ENCODE measurements around the gene CDK18.

The CDK18 gene

DNA sequence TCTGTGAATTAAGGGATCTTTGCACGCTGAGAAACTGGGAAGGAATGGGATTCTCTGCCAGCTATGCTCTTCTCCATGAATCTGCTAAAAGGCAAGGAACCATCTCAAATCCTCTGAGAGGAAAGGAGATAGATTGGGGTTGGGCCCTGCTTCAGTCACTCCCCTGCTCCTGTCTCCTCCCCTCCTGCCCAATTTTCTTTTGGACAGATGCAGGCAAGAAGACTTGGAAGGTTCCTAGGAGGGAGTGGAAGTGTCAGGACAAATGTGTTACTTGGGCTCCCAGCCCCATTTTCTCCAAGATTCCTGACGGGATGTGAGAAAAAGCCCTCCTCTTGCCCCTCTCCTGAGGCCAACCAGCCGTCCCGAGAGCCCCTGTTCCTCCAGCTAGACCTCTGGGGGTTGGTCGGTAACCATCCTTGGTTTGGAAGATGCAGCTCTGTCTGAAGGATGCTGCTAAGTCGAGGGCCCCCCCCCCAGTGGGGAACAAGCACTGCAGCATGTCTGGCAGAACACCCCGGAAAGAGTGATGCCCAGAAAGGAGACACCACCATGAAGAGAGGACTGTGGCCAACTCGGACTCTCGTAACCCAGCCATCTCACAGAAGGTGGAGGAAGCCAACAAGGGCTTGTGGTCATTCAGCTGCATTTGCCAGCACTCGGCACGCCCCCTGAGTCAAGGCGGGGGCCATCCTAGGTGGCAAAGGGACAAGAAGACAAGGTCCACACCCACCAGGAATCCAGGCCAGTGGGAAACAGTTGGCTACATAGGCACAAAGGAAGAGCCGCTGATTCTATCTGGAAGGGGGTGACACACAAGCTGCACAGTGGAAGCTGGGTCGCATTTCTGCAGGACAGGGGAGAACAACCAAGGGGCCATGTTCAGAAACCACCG lies 43.7 kb downstream of the CDK18 start:
- no peaks in the 10 kb centered on the region for H3K9me3 ChIP-seq (ENCODE audit: low read depth, low read length)
- H3K27ac ChIP-seq = no peak overlapping the region
- DNase-seq (ENCODE audit: low read depth, low spot score) = no peak
- TF ChIP-seq POLR2AphosphoS5 (IDR thresholded peaks at IDR 0.05; ENCODE audit: borderline replicate concordance, low read depth, low read length) (no peak), FOXP2 (optimal IDR thresholded peaks at IDR 0.05; ENCODE audit: control extremely low read depth, extremely low read length, insufficient read depth) (no peak), EZH2 (IDR thresholded peaks at IDR 0.05) (no peak)
- H3K36me3 ChIP-seq (ENCODE audit: insufficient read depth, low read length) = no peaks in the 10 kb centered on the region
- H3K9ac ChIP-seq (ENCODE audit: insufficient read length) = no peak overlapping the region
- no peak overlapping the region for H3K4me3 ChIP-seq

DNA sequence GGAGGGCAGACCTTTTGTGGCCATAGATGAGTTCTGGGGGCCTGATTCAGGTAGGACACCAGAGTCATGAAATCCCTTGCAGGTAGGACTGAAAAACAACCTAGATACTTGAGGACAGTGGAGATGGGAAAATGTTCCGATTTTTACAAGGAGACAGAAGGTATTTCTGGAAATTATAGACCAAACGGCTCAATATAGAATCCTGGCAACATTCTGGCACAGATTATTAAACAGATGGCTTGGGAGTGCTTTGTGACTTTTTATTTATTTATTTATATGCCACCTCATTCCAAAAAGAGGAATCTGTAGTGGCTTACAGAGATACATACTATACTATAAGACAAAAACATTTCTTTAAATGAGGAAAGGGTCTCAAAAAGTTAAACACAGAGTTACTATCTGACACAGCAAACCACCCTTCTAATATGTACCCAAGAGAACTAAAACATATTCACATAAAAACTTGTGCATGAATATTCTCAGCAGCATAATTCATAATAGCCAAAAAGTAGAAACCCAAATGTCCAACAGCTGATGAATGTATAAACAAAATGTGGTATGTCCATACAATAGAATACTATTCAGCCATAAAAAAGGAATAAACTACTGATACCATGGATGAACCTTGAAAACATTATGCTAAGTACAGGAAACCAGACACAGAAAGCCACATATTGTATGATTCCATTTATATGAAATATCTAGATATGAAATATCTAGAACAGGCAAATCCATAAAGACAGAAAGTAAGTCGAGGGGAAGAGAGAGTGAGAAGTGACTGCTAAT lies 49.8 kb downstream of the CDK18 start:
- Histone ChIP-seq H3K4me3 (no peak overlapping the region), H3K27ac (no peak overlapping the region), H3K9me3 (ENCODE audit: low read depth, low read length) (peaks cover 6% of the 10 kb centered on the region; the same call in 1 of the 2 replicates), H3K9ac (ENCODE audit: insufficient read length) (no peak overlapping the region), H3K36me3 (ENCODE audit: insufficient read depth, low read length) (no peaks in the 10 kb centered on the region)
- TF ChIP-seq FOXP2 (optimal IDR thresholded peaks at IDR 0.05; ENCODE audit: control extremely low read depth, extremely low read length, insufficient read depth) = no peak
- no peak for TF ChIP-seq POLR2AphosphoS5 (IDR thresholded peaks at IDR 0.05; ENCODE audit: borderline replicate concordance, low read depth, low read length)
- TF ChIP-seq EZH2 (IDR thresholded peaks at IDR 0.05) = no peak
- no peak for DNase-seq (ENCODE audit: low read depth, low spot score)

DNA sequence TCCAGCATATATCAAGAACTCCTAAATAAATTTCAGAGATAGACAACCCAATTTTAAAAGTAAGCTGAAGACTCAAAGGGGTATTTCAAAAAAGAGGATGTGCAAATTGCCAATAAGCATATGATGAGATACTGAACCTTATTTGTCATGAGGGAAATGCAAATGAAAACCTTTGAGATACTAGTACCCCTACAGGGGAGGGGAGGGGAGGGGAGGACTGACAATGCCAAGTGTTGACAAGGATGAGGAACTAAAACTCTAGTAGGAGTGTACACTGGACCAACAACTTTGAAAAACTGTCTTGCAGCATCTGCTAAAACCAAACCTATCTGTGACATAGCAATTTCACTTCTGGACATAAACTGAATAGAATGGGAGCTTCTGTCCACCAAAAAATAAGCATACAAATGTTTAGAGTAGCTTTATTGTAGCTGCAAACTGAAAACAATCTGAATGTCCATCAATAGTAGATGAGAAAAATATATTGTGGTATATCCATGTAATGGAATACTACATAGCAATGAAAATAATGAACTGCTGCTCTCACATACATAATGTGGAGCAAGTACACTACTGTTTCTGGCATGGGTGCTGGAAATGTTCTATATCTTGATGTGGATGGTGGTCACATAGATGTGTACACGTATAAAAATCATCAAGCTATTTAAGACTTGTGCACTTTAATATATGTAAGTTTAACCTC lies 57.2 kb downstream of the CDK18 start:
- no peak overlapping the region for H3K27ac ChIP-seq
- no peaks in the 10 kb centered on the region for H3K9me3 ChIP-seq (ENCODE audit: low read depth, low read length)
- no peak overlapping the region for H3K9ac ChIP-seq (ENCODE audit: insufficient read length)
- TF ChIP-seq FOXP2 (optimal IDR thresholded peaks at IDR 0.05; ENCODE audit: control extremely low read depth, extremely low read length, insufficient read depth) = no peak
- TF ChIP-seq EZH2 (IDR thresholded peaks at IDR 0.05) = no peak
- TF ChIP-seq POLR2AphosphoS5 (IDR thresholded peaks at IDR 0.05; ENCODE audit: borderline replicate concordance, low read depth, low read length) = no peak
- no peak overlapping the region for H3K4me3 ChIP-seq
- H3K36me3 ChIP-seq (ENCODE audit: insufficient read depth, low read length) = no peaks in the 10 kb centered on the region
- DNase-seq (ENCODE audit: low read depth, low spot score) = no peak

DNA sequence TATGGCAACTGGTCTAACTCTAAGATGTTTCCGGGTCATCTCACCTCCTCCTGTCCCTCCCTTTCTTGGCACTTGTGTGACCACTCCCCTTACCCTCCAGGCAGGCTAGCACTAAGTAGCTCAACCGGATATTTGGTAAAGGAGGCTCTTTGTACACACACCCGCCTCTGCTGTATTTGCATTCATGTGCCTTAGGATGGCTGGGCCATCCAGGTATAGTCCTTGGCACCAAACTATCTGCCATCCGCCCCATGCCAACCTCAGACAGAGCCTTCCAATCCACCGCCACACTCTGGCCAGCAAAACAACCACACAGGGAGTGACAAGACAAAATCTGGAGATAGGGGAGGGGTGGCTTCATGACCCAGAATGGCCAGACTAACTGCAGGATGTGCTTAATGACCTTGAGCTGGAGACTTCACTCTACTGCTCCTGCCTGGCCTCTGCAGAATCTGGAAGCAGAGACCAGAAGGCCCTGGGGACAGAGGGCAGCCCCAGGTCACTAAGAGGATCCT lies 59.5 kb downstream of the CDK18 start:
- H3K4me3 ChIP-seq = no peak overlapping the region
- TF ChIP-seq POLR2AphosphoS5 (IDR thresholded peaks at IDR 0.05; ENCODE audit: borderline replicate concordance, low read depth, low read length) = no peak
- TF ChIP-seq FOXP2 (optimal IDR thresholded peaks at IDR 0.05; ENCODE audit: control extremely low read depth, extremely low read length, insufficient read depth) = no peak
- no peak for TF ChIP-seq EZH2 (IDR thresholded peaks at IDR 0.05)
- no peak overlapping the region for H3K9ac ChIP-seq (ENCODE audit: insufficient read length)
- no peak overlapping the region for H3K27ac ChIP-seq
- DNase-seq (ENCODE audit: low read depth, low spot score) = no peak
- no peaks in the 10 kb centered on the region for H3K36me3 ChIP-seq (ENCODE audit: insufficient read depth, low read length)
- no peaks in the 10 kb centered on the region for H3K9me3 ChIP-seq (ENCODE audit: low read depth, low read length)

DNA sequence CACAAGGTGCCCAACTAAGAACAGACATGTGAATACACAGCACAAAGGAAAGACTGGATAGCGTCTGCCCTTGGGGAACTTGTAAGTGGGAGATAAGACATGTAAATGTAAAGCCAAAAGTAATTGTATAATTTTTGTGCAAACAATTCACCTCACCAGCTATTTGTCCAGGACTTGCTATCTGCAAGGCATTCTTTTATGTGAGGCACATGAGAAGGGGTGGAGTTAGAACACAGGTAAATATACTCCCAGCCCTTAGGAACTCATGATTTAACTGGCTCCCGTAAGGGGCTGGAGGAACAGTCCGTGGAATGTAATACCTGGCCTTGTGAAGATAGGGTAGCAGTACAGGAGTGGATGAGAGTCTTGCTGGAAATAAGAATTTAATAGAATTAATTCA lies 61.3 kb downstream of the CDK18 start:
- DNase-seq (ENCODE audit: low read depth, low spot score) = no peak
- Histone ChIP-seq H3K4me3 (no peak overlapping the region), H3K27ac (no peak overlapping the region), H3K36me3 (ENCODE audit: insufficient read depth, low read length) (no peaks in the 10 kb centered on the region), H3K9me3 (ENCODE audit: low read depth, low read length) (no peaks in the 10 kb centered on the region), H3K9ac (ENCODE audit: insufficient read length) (no peak overlapping the region)
- TF ChIP-seq POLR2AphosphoS5 (IDR thresholded peaks at IDR 0.05; ENCODE audit: borderline replicate concordance, low read depth, low read length) (no peak), FOXP2 (optimal IDR thresholded peaks at IDR 0.05; ENCODE audit: control extremely low read depth, extremely low read length, insufficient read depth) (no peak), EZH2 (IDR thresholded peaks at IDR 0.05) (no peak)

DNA sequence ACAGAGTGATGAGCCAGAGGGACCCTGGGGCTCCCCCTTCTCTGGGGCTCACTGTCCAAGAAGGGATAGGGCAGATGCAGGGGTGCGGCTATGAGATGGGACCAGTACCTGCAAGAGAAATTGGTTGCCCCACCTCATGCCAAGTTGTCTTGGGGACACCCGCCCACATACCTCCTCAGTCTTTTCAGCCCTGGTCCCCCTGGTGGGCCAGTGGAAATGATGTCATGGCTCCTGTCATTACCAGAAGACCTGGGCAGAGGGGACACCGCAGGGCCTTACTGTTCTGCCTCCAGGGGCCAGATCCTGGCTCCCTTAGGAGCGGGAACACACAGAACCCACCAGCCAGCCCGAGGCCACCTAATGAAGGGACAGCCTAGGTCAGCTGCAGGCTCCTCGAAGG lies 63.2 kb downstream of the CDK18 start:
- Histone ChIP-seq H3K27ac (no peak overlapping the region), H3K9me3 (ENCODE audit: low read depth, low read length) (no peaks in the 10 kb centered on the region), H3K4me3 (no peak overlapping the region), H3K9ac (ENCODE audit: insufficient read length) (no peak overlapping the region), H3K36me3 (ENCODE audit: insufficient read depth, low read length) (no peaks in the 10 kb centered on the region)
- DNase-seq (ENCODE audit: low read depth, low spot score) = no peak
- TF ChIP-seq FOXP2 (optimal IDR thresholded peaks at IDR 0.05; ENCODE audit: control extremely low read depth, extremely low read length, insufficient read depth) = no peak
- no peak for TF ChIP-seq EZH2 (IDR thresholded peaks at IDR 0.05)
- no peak for TF ChIP-seq POLR2AphosphoS5 (IDR thresholded peaks at IDR 0.05; ENCODE audit: borderline replicate concordance, low read depth, low read length)

DNA sequence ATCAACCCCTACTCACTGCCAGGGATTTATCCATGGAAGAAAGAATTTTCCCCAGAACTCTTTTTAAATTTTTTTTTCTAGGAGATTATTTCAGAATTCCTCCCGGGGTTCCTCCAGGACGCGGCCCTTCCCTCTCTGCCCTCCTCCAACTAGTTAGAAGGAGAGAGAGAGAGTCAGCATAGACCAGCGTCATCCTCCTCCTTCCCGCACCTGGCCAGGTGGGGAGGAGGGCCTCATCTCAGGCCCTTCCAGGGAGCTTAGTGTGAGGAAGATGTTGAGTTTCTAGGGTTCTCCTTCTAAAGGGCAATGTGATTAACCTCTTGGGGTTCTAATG lies 63.6 kb downstream of the CDK18 start:
- Histone ChIP-seq H3K4me3 (no peak overlapping the region), H3K27ac (no peak overlapping the region), H3K9ac (ENCODE audit: insufficient read length) (no peak overlapping the region), H3K9me3 (ENCODE audit: low read depth, low read length) (no peaks in the 10 kb centered on the region), H3K36me3 (ENCODE audit: insufficient read depth, low read length) (no peaks in the 10 kb centered on the region)
- TF ChIP-seq POLR2AphosphoS5 (IDR thresholded peaks at IDR 0.05; ENCODE audit: borderline replicate concordance, low read depth, low read length) = no peak
- TF ChIP-seq FOXP2 (optimal IDR thresholded peaks at IDR 0.05; ENCODE audit: control extremely low read depth, extremely low read length, insufficient read depth) = no peak
- DNase-seq (ENCODE audit: low read depth, low spot score) = no peak
